HEK293 (cell line): ENCODE measurements around the gene CDC5L.

Experiments used
- CTCF ChIA-PET: fragments of 350-600 bp; formaldehyde crosslinking; extraction: SDS; loops from one replicate; lab custom pipeline; 2021; ENCODE audit warnings: antibody characterized with exemption; lab: Yijun Ruan, JAX
- POLR2A ChIA-PET: fragments of 300-600 bp; formaldehyde crosslinking; extraction: SDS; loops from one replicate; lab custom pipeline; 2020; ENCODE audit warnings: antibody characterized with exemption, inconsistent platforms; lab: Yijun Ruan, JAX
- H3K27ac ChIP-seq: fragments of 200-500 bp; sonication (Bioruptor generic); 2 replicates; pipeline ENCODE4 v1.5.1; 2014; ENCODE audit warnings: low read depth, low read length, control low read depth, inconsistent platforms; ENCODE audit errors: extremely low read depth
- H3K36me3 ChIP-seq, 2 experiments: fragments of 200-500 bp in 1 of 2; sonication (Bioruptor generic) in 1 of 2; 1 replicate in 1 of 2; 2 replicates in 1 of 2; pipeline ENCODE4 v1.5.1; 2014 to 2017; ENCODE audit warnings: inconsistent platforms in 2 of 2, low read length in 2 of 2; ENCODE audit not compliant: control insufficient read depth in 2 of 2, insufficient read depth in 1 of 2
- H3K4me1 ChIP-seq: fragments of 200-500 bp; sonication (Bioruptor generic); 2 replicates; pipeline ENCODE4 v1.5.1; 2014; ENCODE audit warnings: mild to moderate bottlenecking, low read length, inconsistent platforms; ENCODE audit not compliant: control insufficient read depth, insufficient read depth
- H3K4me3 ChIP-seq: 2 replicates; pipeline ENCODE4 v1.5.1; 2011; ENCODE audit warnings: low read depth, mild to moderate bottlenecking, control low read depth, low read length, moderate library complexity
- H3K9me3 ChIP-seq: fragments of 200-500 bp; sonication (Bioruptor generic); 2 replicates; pipeline ENCODE4 v1.5.1; 2014; ENCODE audit warnings: low read depth, low read length, inconsistent platforms; ENCODE audit not compliant: control insufficient read depth, insufficient read depth
- AEBP2 ChIP-seq: fragments of 450-650 bp; formaldehyde crosslinking; IDR thresholded peaks from 2 replicates; pipeline ENCODE4 v1.5.1; 2016; ENCODE audit warnings: missing biosample characterization, missing genetic modification characterization, borderline replicate concordance
- GLIS2 ChIP-seq: fragments of 450-650 bp; formaldehyde crosslinking; IDR thresholded peaks from 2 replicates; pipeline ENCODE4 v1.5.1; 2016; ENCODE audit warnings: missing biosample characterization, missing genetic modification characterization
- KLF9 ChIP-seq: fragments of 450-650 bp; formaldehyde crosslinking; IDR thresholded peaks from 2 replicates; pipeline ENCODE4 v1.5.1; 2016; ENCODE audit warnings: missing biosample characterization, missing genetic modification characterization, low read depth
- PBX3 ChIP-seq: sonication (generic); formaldehyde crosslinking; IDR thresholded peaks from 2 replicates; pipeline ENCODE4 v1.8.1; 2022; ENCODE audit warnings: mild to moderate bottlenecking, moderate library complexity, missing genetic modification reagents
- SP2 ChIP-seq: fragments of 450-650 bp; formaldehyde crosslinking; IDR thresholded peaks from 2 replicates; pipeline ENCODE4 v1.5.1; 2016; ENCODE audit warnings: missing biosample characterization, missing genetic modification characterization
- SP7 ChIP-seq: fragments of 450-650 bp; formaldehyde crosslinking; IDR thresholded peaks from 2 replicates; pipeline ENCODE4 v1.5.1; 2016; ENCODE audit warnings: missing biosample characterization, missing genetic modification characterization
- ZFP41 ChIP-seq: fragments of 450-650 bp; formaldehyde crosslinking; IDR thresholded peaks from 2 replicates; pipeline ENCODE4 v1.5.1; 2016; ENCODE audit warnings: missing biosample characterization, missing genetic modification characterization, borderline replicate concordance
- ZFP69B ChIP-seq: fragments of 450-650 bp; formaldehyde crosslinking; IDR thresholded peaks from 2 replicates; pipeline ENCODE4 v1.5.1; 2016; ENCODE audit warnings: missing biosample characterization, missing genetic modification characterization
- ZNF112 ChIP-seq: fragments of 450-650 bp; formaldehyde crosslinking; IDR thresholded peaks from 2 replicates; pipeline ENCODE4 v1.5.0; 2017; ENCODE audit warnings: missing biosample characterization, missing genetic modification characterization
- ZNF114 ChIP-seq: fragments of 450-650 bp; formaldehyde crosslinking; IDR thresholded peaks from 2 replicates; pipeline ENCODE4 v1.5.0; 2017; ENCODE audit warnings: missing biosample characterization, missing genetic modification characterization
- ZNF223 ChIP-seq: fragments of 450-650 bp; formaldehyde crosslinking; IDR thresholded peaks from 2 replicates; pipeline ENCODE4 v1.5.1; 2016; ENCODE audit warnings: missing biosample characterization, missing genetic modification characterization
- ZNF280D ChIP-seq: fragments of 450-650 bp; formaldehyde crosslinking; IDR thresholded peaks from 2 replicates; pipeline ENCODE4 v1.5.1; 2016; ENCODE audit warnings: missing biosample characterization, missing genetic modification characterization
- ZNF513 ChIP-seq: fragments of 450-650 bp; IDR thresholded peaks from 2 replicates; pipeline ENCODE4 v1.5.1; 2018; ENCODE audit warnings: missing biosample characterization, missing genetic modification characterization
- ZNF518A ChIP-seq: fragments of 450-650 bp; formaldehyde crosslinking; conservative IDR thresholded peaks from 2 replicates; pipeline ENCODE4 v1.5.1; 2016; ENCODE audit warnings: low read depth, missing biosample characterization, missing genetic modification characterization
- ZNF529 ChIP-seq: fragments of 450-650 bp; formaldehyde crosslinking; IDR thresholded peaks from 2 replicates; pipeline ENCODE4 v1.5.1; 2017; ENCODE audit warnings: missing genetic modification characterization, missing biosample characterization; ENCODE audit not compliant: insufficient replicate concordance
- ZNF530 ChIP-seq: fragments of 450-650 bp; formaldehyde crosslinking; IDR thresholded peaks from 2 replicates; pipeline ENCODE4 v1.5.1; 2016; ENCODE audit warnings: low read depth, missing biosample characterization, missing genetic modification characterization
- ZNF558 ChIP-seq: fragments of 450-650 bp; formaldehyde crosslinking; IDR thresholded peaks from 2 replicates; pipeline ENCODE4 v1.5.1; 2016; ENCODE audit warnings: missing biosample characterization, missing genetic modification characterization
- ZNF596 ChIP-seq: fragments of 450-650 bp; IDR thresholded peaks from 2 replicates; pipeline ENCODE4 v1.5.0; 2018; ENCODE audit warnings: missing biosample characterization, mild to moderate bottlenecking, missing genetic modification characterization, moderate library complexity
- ZNF621 ChIP-seq: fragments of 450-650 bp; formaldehyde crosslinking; IDR thresholded peaks from 2 replicates; pipeline ENCODE4 v1.5.1; 2017; ENCODE audit warnings: missing biosample characterization, missing genetic modification characterization
- ZNF639 ChIP-seq: fragments of 450-650 bp; formaldehyde crosslinking; IDR thresholded peaks from 2 replicates; pipeline ENCODE4 v1.5.1; 2016; ENCODE audit warnings: missing biosample characterization, missing genetic modification characterization
- ZSCAN23 ChIP-seq: fragments of 450-650 bp; formaldehyde crosslinking; IDR thresholded peaks from 2 replicates; pipeline ENCODE4 v1.5.1; 2016; ENCODE audit warnings: missing biosample characterization, missing genetic modification characterization

CDC5L gene

GRCh38 chr6:44480097-44480541, 92.6 kb downstream of the CDC5L start:
- H3K9me3 ChIP-seq = no peaks in the 10 kb centered on the region
- no peak overlapping the region for H3K27ac ChIP-seq
- H3K36me3 ChIP-seq = no peaks in the 10 kb centered on the region
- TF ChIP-seq ZNF596 (tag by site-specific recombination) = no peak
- no peak for TF ChIP-seq ZNF114
- TF ChIP-seq ZNF621 (tag by site-specific recombination) = no peak
- no peak for TF ChIP-seq SP2 (tag by site-specific recombination)
- no peak for TF ChIP-seq ZNF513 (tag by site-specific recombination)
- TF ChIP-seq ZSCAN23 = no peak
- TF ChIP-seq PBX3 = no peak
- no peak for TF ChIP-seq GLIS2 (tag by site-specific recombination)
- TF ChIP-seq ZNF112 = no peak
- no peak for TF ChIP-seq AEBP2 (tag by site-specific recombination)
- no peak for TF ChIP-seq ZFP41 (tag by site-specific recombination)
- no peak overlapping the region for H3K4me3 ChIP-seq
- ChIA-PET POLR2A (no interaction called here), CTCF (interaction anchor here (1.6 kb wide), 1 partner anchor 10 kb away, joined by 9 read pairs; no protein-coding TSS in a partner anchor)
- no peaks in the 10 kb centered on the region for H3K4me1 ChIP-seq

- no peaks in the 10 kb centered on the region for H3K4me1 ChIP-seq
- POLR2A ChIA-PET = no interaction called here
- CTCF ChIA-PET = no interaction called here
- TF ChIP-seq SP7 (tag by site-specific recombination) (no peak), ZNF280D (tag by site-specific recombination) (no peak), ZNF518A (tag by site-specific recombination) (no peak), KLF9 (tag by site-specific recombination) (no peak), ZNF223 (no peak), ZNF530 (no peak), ZNF558 (tag by site-specific recombination) (no peak), ZNF639 (tag by site-specific recombination) (no peak), ZFP69B (no peak), ZNF529 (tag by site-specific recombination) (no peak)
Observed at GRCh38 chr6:44481056-44481455, 93.5 kb downstream of the CDC5L start.

More at GRCh38 chr6:44481056-44481455, 93.5 kb downstream of the CDC5L start:
- Histone ChIP-seq H3K9me3 (no peaks in the 10 kb centered on the region), H3K4me3 (no peak overlapping the region), H3K27ac (no peak overlapping the region), H3K36me3 (no peaks in the 10 kb centered on the region)
